GM19438 (cell line): ENCODE results near the gene EIF4H.
"Not testable (repeated sequence)": the region's sequence is repeated elsewhere in the genome, so short reads cannot be mapped to it uniquely, and the experiment has no call there.

ENCODE experiments used
- ATAC-seq: cut with Tn5 transposase; IDR thresholded peaks from one replicate; pipeline ENCODE4 v1.9.1; 2021; ENCODE audit warnings: low read depth; ENCODE audit not compliant: unreplicated experiment

The EIF4H gene

GRCh38 chr7:74223711-74224510, 49.8 kb downstream of the EIF4H start:
- ATAC-seq, result no peak

DNA sequence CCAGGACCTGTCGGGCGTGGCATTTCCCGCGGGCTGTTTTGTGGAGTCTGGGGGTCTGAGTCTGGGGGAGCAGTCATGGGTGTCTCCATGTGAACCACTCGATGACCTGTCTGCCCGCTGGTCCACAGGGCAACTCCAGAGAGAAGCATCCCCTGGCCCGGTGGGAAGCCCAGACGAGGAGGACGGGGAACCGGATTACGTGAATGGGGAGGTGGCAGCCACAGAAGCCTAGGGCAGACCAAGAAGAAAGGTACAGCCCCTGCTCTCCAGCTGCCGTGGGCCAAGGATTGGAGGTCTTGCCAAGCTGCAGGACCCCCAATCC, 50.3 kb downstream of the EIF4H start:
- ATAC-seq, result no peak

GRCh38 chr7:74224907-74225306, 50.8 kb downstream of the EIF4H start:
- ATAC-seq, result not testable (repeated sequence)

DNA sequence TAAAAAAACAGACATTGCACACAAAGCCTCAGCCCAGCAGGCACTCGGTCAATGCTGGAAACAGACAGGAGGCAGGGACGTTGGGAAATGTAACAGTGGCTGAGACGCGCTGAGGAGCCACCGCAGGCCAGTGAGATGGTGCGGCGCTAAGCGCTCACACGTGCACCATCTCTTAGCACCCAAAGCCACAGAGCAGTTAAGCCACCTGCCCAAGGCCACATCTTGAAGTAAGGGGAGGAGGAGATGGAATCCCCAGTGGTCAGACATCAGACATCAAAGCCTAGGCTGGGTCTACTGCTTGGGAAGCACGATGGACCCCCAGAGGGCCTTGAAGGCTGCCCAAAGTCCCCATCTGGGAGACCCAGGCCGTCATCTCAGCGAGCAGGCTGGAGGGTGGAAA, 51.2 kb downstream of the EIF4H start:
- no peak for ATAC-seq

- no peak for ATAC-seq
Observed at GRCh38 chr7:74226633-74227032, 52.5 kb downstream of the EIF4H start.

DNA sequence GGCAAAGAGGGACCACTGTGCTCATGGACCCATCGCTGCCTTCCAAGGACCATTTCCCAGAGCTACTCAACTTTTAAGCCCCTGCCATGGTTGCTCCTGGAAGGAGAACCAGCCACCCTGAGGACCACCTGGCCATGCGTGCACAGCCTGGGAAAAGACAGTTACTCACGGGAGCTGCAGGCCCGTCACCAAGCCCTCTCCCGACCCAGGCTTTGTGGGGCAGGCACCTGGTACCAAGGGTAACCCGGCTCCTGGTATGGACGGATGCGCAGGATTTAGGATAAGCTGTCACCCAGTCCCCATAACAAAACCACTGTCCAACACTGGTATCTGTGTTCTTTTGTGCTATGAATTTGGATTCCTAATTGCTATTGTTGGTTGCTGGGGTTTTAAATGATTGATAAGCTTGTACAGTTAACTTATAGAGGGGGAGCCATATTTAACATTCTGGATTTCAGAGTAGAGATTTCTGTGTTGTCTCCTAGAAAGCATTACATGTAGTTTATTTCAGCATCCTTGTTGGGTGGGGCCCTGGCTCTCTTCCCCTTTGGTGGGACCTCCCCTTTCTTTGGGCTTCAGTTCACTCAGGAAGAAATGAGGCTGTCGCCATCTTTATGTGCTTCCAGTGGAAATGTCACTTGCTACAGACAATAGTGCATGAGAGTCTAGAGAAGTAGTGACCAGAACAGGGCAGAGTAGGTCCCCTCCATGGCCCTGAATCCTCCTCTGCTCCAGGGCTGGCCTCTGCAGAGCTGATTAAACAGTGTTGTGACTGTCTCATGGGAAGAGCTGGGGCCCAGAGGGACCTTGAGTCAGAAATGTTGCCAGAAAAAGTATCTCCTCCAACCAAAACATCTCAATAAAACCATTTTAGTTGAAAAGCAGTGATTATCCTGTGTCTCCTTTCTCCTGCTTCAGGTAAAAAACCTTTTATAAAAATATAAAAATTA, 55.1 kb downstream of the EIF4H start:
- no peak for ATAC-seq

GRCh38 chr7:74230446-74231231, 56.5 kb downstream of the EIF4H start:
- ATAC-seq, result peak; percentile 53

DNA sequence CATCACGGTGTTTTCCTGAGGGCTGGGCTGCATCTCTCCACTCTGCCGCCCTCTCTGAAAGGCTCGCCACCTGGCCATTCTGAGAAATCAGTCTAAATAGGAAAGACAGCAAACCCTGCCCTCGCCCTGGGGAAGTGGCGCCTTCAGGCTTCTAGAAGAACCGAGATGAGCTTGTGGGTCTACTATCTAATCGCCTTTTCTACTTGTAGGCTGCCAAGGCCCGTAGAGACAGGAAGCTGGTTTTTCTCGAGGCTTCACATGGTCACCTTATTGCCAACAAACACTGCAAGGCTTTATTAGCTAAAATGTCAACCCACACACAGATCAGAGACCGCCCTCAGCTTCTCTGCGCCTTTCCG, 57.1 kb downstream of the EIF4H start:
- peak; percentile 57 for ATAC-seq

DNA sequence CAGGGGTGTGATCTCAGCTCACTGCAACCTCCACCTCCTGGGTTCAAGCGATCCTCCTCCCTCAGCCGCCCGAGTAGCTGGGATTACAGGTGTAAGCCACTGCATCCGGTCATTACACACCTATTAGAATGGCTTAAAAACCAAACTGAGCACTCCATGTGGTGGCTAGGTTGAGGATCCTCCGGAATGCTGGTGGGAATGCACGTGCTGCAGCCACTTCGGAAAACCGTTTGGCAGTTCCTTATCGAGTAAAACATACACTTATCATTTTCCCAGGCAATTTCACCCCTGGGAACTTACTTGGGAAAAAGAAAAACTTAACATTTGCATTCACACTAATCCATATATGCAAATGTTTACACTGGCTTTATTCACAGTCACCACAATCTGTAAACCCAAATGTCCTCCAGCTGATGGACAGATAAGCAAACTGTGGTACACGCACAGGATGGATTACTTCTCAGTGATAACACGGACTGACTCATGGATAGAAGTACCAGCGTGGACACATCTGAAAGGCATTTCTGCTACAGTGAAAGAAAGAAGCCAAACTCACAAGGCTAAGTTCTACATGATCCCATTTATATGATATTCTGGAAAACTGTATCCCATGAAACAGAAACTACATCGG, 59.6 kb downstream of the EIF4H start:
- no peak for ATAC-seq

- ATAC-seq, result no peak
Observed at GRCh38 chr7:74235518-74236268, 61.5 kb downstream of the EIF4H start.

GRCh38 chr7:74236284-74236683, 62.1 kb downstream of the EIF4H start:
- no peak for ATAC-seq

- no peak for ATAC-seq
Observed at GRCh38 chr7:74240482-74240881, 66.3 kb downstream of the EIF4H start.

DNA sequence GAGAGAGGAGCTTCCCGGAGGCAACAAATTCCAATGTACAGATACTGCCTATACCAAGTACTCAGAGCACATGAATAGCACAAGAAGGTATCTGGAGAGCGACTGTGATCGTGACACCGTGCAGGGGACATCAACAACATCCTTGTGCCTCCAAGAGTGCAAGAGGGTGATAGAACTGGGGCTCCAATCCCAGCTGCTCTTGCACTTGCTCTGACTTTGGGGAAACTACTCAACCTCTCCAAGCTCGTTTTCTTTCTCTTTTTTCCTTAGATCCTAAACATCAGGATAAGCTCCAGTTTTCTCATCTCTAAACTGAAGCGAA, 67.9 kb downstream of the EIF4H start:
- ATAC-seq, result no peak

GRCh38 chr7:74246497-74246896, 72.3 kb downstream of the EIF4H start:
- no peak for ATAC-seq
